HEK293 (cell line): ENCODE data around the gene KCNJ5.

Experiments used
- CTCF ChIA-PET: fragments of 350-600 bp; formaldehyde crosslinking; extraction: SDS; loops from one replicate; lab custom pipeline; 2021; ENCODE audit warnings: antibody characterized with exemption; lab: Yijun Ruan, JAX
- POLR2A ChIA-PET: fragments of 300-600 bp; formaldehyde crosslinking; extraction: SDS; loops from one replicate; lab custom pipeline; 2020; ENCODE audit warnings: antibody characterized with exemption, inconsistent platforms; lab: Yijun Ruan, JAX
- H3K27ac ChIP-seq: fragments of 200-500 bp; sonication (Bioruptor generic); 2 replicates; pipeline ENCODE4 v1.5.1; 2014; ENCODE audit warnings: low read depth, low read length, control low read depth, inconsistent platforms; ENCODE audit errors: extremely low read depth
- H3K36me3 ChIP-seq, 2 experiments: fragments of 200-500 bp in 1 of 2; sonication (Bioruptor generic) in 1 of 2; 1 replicate in 1 of 2; 2 replicates in 1 of 2; pipeline ENCODE4 v1.5.1; 2014 to 2017; ENCODE audit warnings: inconsistent platforms in 2 of 2, low read length in 2 of 2; ENCODE audit not compliant: control insufficient read depth in 2 of 2, insufficient read depth in 1 of 2
- H3K4me1 ChIP-seq: fragments of 200-500 bp; sonication (Bioruptor generic); 2 replicates; pipeline ENCODE4 v1.5.1; 2014; ENCODE audit warnings: mild to moderate bottlenecking, low read length, inconsistent platforms; ENCODE audit not compliant: control insufficient read depth, insufficient read depth
- H3K4me3 ChIP-seq: 2 replicates; pipeline ENCODE4 v1.5.1; 2011; ENCODE audit warnings: low read depth, mild to moderate bottlenecking, control low read depth, low read length, moderate library complexity
- H3K9me3 ChIP-seq: fragments of 200-500 bp; sonication (Bioruptor generic); 2 replicates; pipeline ENCODE4 v1.5.1; 2014; ENCODE audit warnings: low read depth, low read length, inconsistent platforms; ENCODE audit not compliant: control insufficient read depth, insufficient read depth
- GLI2 ChIP-seq: fragments of 450-650 bp; formaldehyde crosslinking; IDR thresholded peaks from 2 replicates; pipeline ENCODE4; 2017; ENCODE audit warnings: missing biosample characterization, missing genetic modification characterization, low read depth, borderline replicate concordance
- HOXC10 ChIP-seq: sonication (generic); formaldehyde crosslinking; IDR thresholded peaks from 2 replicates; pipeline ENCODE4 v1.8.1; 2023; ENCODE audit warnings: mild to moderate bottlenecking, missing genetic modification reagents
- KLF10 ChIP-seq: fragments of 450-650 bp; IDR thresholded peaks from 2 replicates; pipeline ENCODE4 v1.5.1; 2018; ENCODE audit warnings: missing biosample characterization, mild to moderate bottlenecking, missing genetic modification characterization
- REPIN1 ChIP-seq: fragments of 450-650 bp; formaldehyde crosslinking; IDR thresholded peaks from 2 replicates; pipeline ENCODE4 v1.5.1; 2017; ENCODE audit warnings: missing biosample characterization, missing genetic modification characterization, low read depth
- SP7 ChIP-seq: fragments of 450-650 bp; formaldehyde crosslinking; IDR thresholded peaks from 2 replicates; pipeline ENCODE4 v1.5.1; 2016; ENCODE audit warnings: missing biosample characterization, missing genetic modification characterization
- WT1 ChIP-seq: fragments of 450-650 bp; formaldehyde crosslinking; IDR thresholded peaks from 2 replicates; pipeline ENCODE4 v1.5.1; 2016; ENCODE audit warnings: missing biosample characterization, missing genetic modification characterization
- ZBTB49 ChIP-seq: fragments of 450-650 bp; formaldehyde crosslinking; IDR thresholded peaks from 2 replicates; pipeline ENCODE4 v1.5.1; 2016; ENCODE audit warnings: missing biosample characterization, missing genetic modification characterization, low read depth
- ZFP69B ChIP-seq: fragments of 450-650 bp; formaldehyde crosslinking; IDR thresholded peaks from 2 replicates; pipeline ENCODE4 v1.5.1; 2016; ENCODE audit warnings: missing biosample characterization, missing genetic modification characterization
- ZNF138 ChIP-seq: fragments of 450-650 bp; formaldehyde crosslinking; IDR thresholded peaks from 2 replicates; pipeline ENCODE4 v1.5.1; 2016; ENCODE audit warnings: missing biosample characterization, missing genetic modification characterization, borderline replicate concordance
- ZNF140 ChIP-seq: fragments of 450-650 bp; formaldehyde crosslinking; IDR thresholded peaks from 2 replicates; pipeline ENCODE4 v1.5.1; 2016; ENCODE audit warnings: missing biosample characterization, missing genetic modification characterization
- ZNF174 ChIP-seq: fragments of 450-650 bp; formaldehyde crosslinking; IDR thresholded peaks from 2 replicates; pipeline ENCODE4 v1.5.0; 2017; ENCODE audit warnings: missing biosample characterization, mild to moderate bottlenecking, missing genetic modification characterization
- ZNF184 ChIP-seq: fragments of 450-650 bp; IDR thresholded peaks from 2 replicates; pipeline ENCODE4 v1.5.1; 2018; ENCODE audit warnings: missing biosample characterization, mild to moderate bottlenecking, missing genetic modification characterization
- ZNF211 ChIP-seq: fragments of 450-650 bp; formaldehyde crosslinking; IDR thresholded peaks from 2 replicates; pipeline ENCODE4 v1.5.1; 2016; ENCODE audit warnings: low read depth, missing biosample characterization, missing genetic modification characterization
- ZNF223 ChIP-seq: fragments of 450-650 bp; formaldehyde crosslinking; IDR thresholded peaks from 2 replicates; pipeline ENCODE4 v1.5.1; 2016; ENCODE audit warnings: missing biosample characterization, missing genetic modification characterization
- ZNF274 ChIP-seq, 2 experiments: fragments of 200-500 bp in 1 of 2; fragments of 450-650 bp in 1 of 2; sonication (Bioruptor generic) in 1 of 2; formaldehyde crosslinking in 1 of 2; IDR thresholded peaks; 2 replicates each; pipeline versions ENCODE4 v1.5.1 to v1.6.1; 2014 to 2016; ENCODE audit warnings: borderline replicate concordance in 1 of 2, inconsistent platforms in 1 of 2, low read length in 1 of 2, missing biosample characterization in 1 of 2, missing genetic modification characterization in 1 of 2
- ZNF311 ChIP-seq: fragments of 450-650 bp; formaldehyde crosslinking; IDR thresholded peaks from 2 replicates; pipeline ENCODE4 v1.5.1; 2017; ENCODE audit warnings: missing biosample characterization, missing genetic modification characterization, borderline replicate concordance
- ZNF433 ChIP-seq: fragments of 450-650 bp; formaldehyde crosslinking; IDR thresholded peaks from 2 replicates; pipeline ENCODE4 v1.5.1; 2016; ENCODE audit warnings: missing biosample characterization, missing genetic modification characterization, low read depth
- ZNF558 ChIP-seq: fragments of 450-650 bp; formaldehyde crosslinking; IDR thresholded peaks from 2 replicates; pipeline ENCODE4 v1.5.1; 2016; ENCODE audit warnings: missing biosample characterization, missing genetic modification characterization
- ZNF571 ChIP-seq: fragments of 450-650 bp; formaldehyde crosslinking; IDR thresholded peaks from 2 replicates; pipeline ENCODE4 v1.5.0; 2017; ENCODE audit warnings: missing biosample characterization, missing genetic modification characterization
- ZNF580 ChIP-seq: fragments of 450-650 bp; formaldehyde crosslinking; IDR thresholded peaks from 2 replicates; pipeline ENCODE4 v1.5.1; 2016; ENCODE audit warnings: missing biosample characterization, missing genetic modification characterization
- ZNF596 ChIP-seq: fragments of 450-650 bp; IDR thresholded peaks from 2 replicates; pipeline ENCODE4 v1.5.0; 2018; ENCODE audit warnings: missing biosample characterization, mild to moderate bottlenecking, missing genetic modification characterization, moderate library complexity
- ZNF600 ChIP-seq: fragments of 450-650 bp; formaldehyde crosslinking; IDR thresholded peaks from 2 replicates; pipeline ENCODE4 v1.5.1; 2016; ENCODE audit warnings: missing biosample characterization, missing genetic modification characterization
- ZNF791 ChIP-seq: fragments of 450-650 bp; formaldehyde crosslinking; IDR thresholded peaks from 2 replicates; pipeline ENCODE4 v1.5.1; 2016; ENCODE audit warnings: missing biosample characterization, missing genetic modification characterization

KCNJ5 gene

GRCh38 chr11:128852327-128853023 lies 38.7 kb upstream of the KCNJ5 start:
- no peaks in the 10 kb centered on the region for H3K9me3 ChIP-seq
- POLR2A ChIA-PET: no interaction called here
- H3K27ac ChIP-seq: no peak overlapping the region
- no peaks in the 10 kb centered on the region for H3K36me3 ChIP-seq
- no peaks in the 10 kb centered on the region for H3K4me1 ChIP-seq
- no peak overlapping the region for H3K4me3 ChIP-seq
- TF ChIP-seq ZNF211 (no peak), GLI2 (tag by site-specific recombination) (no peak), ZNF600 (no peak), ZNF596 (tag by site-specific recombination) (no peak), KLF10 (tag by site-specific recombination) (no peak), ZNF138 (tag by site-specific recombination) (no peak), ZBTB49 (tag by site-specific recombination) (no peak), ZNF571 (tag by site-specific recombination) (no peak), ZNF184 (tag by site-specific recombination) (no peak), ZNF433 (tag by site-specific recombination) (no peak), ZNF558 (no peak), SP7 (tag by site-specific recombination) (no peak), ZNF140 (no peak), ZNF311 (tag by site-specific recombination) (no peak), HOXC10 (CRISPR knock-in tag) (no peak), ZNF274 (IDR thresholded peaks at IDR 0.05; ENCODE audit: low read length) (no peak), ZNF274 (tag by site-specific recombination; IDR thresholded peaks at IDR 0.05; ENCODE audit: borderline replicate concordance) (no peak), ZNF174 (no peak)
- CTCF ChIA-PET: interaction anchor here (1.4 kb wide), 1 partner anchor 695 kb away, joined by 3 read pairs; no protein-coding TSS in a partner anchor

GRCh38 chr11:128853559-128853958 lies 37.6 kb upstream of the KCNJ5 start:
- Histone ChIP-seq H3K36me3 (no peaks in the 10 kb centered on the region), H3K4me3 (no peak overlapping the region), H3K4me1 (no peaks in the 10 kb centered on the region), H3K9me3 (no peaks in the 10 kb centered on the region), H3K27ac (no peak overlapping the region)
- ChIA-PET CTCF (interaction anchor here (0.6 to 0.7 kb wide), 2 partner anchors 72 to 918 kb away, joined by 3 read pairs; no protein-coding TSS in a partner anchor), POLR2A (no interaction called here)
- TF ChIP-seq ZNF791 (tag by site-specific recombination): no peak
- TF ChIP-seq ZNF580: no peak
- no peak for TF ChIP-seq ZFP69B (tag by site-specific recombination)
- TF ChIP-seq ZNF223 (tag by site-specific recombination): no peak
- TF ChIP-seq REPIN1 (tag by site-specific recombination): no peak
- no peak for TF ChIP-seq WT1 (tag by site-specific recombination)
